Activated CD8-positive, alpha-beta memory T cell treated with anti-CD3 and anti-CD28 coated beads, Interleukin-2, amount 10 ng/mL, durations not matched to agents 7 days and 5 days (primary cell): ENCODE data around the gene SMG9. TPM values are rescaled to one million over a fixed set of nuclear protein-coding genes. Genes with fewer than 3 reads are reported as not detected.

Experiments used
- ATAC-seq: fragments of 150-1000 bp; cut with Tn5 transposase; one replicate; pipeline ENCODE4 v1.10.0; 2021; ENCODE audit warnings: moderate library complexity
- CTCF ChIA-PET: fragments of 350-600 bp; sonication (Branson Sonifier 250); formaldehyde crosslinking; loops from one replicate; lab custom pipeline; 2021; ENCODE audit warnings: antibody characterized with exemption; lab: Charles Lee
- DNase-seq: peaks from one replicate; pipeline ENCODE4 v3.0.0-alpha.2; 2020
- H3K27ac Mint-ChIP-seq: one replicate; pipeline ENCODE4 v1.8.0; 2021; ENCODE audit warnings: mild to moderate bottlenecking, mixed read lengths
- H3K27me3 Mint-ChIP-seq: one replicate; pipeline ENCODE4 v1.8.0; 2021; ENCODE audit warnings: mixed read lengths
- H3K36me3 Mint-ChIP-seq: one replicate; pipeline ENCODE4 v1.8.0; 2021; ENCODE audit warnings: mild to moderate bottlenecking, mixed read lengths
- H3K4me1 Mint-ChIP-seq: one replicate; pipeline ENCODE4 v1.8.0; 2021; ENCODE audit warnings: mixed read lengths
- H3K4me3 Mint-ChIP-seq: one replicate; pipeline ENCODE4 v1.8.0; 2021; ENCODE audit warnings: mild to moderate bottlenecking, moderate library complexity, mixed read lengths
- H3K9me3 Mint-ChIP-seq: one replicate; pipeline ENCODE4 v1.8.0; 2022; ENCODE audit warnings: low read depth, mixed read lengths
- total RNA-seq, 2 experiments: library from RNA; stranded (reverse); gene quantifications; one replicate each; pipeline ENCODE4 v1.2.3, GENCODE V29; 2021

Gene SMG9
- total RNA-seq, 2 experiments from 2014 or later = 62.3 to 74.7 TPM

- CTCF ChIA-PET = interaction anchor here (0.7 to 1.4 kb wide), 3 partner anchors 12 to 1771 kb away, joined by 3 to 4 read pairs (median 4); no protein-coding TSS in a partner anchor
- no peak for ATAC-seq
- DNase-seq = no peak
- peaks cover 4% of the 10 kb centered on the region for H3K4me1 Mint-ChIP-seq
- no peak overlapping the region for H3K4me3 Mint-ChIP-seq
- no peaks in the 10 kb centered on the region for H3K9me3 Mint-ChIP-seq
- peaks cover 19% of the 10 kb centered on the region for H3K36me3 Mint-ChIP-seq
- no peak overlapping the region for H3K27ac Mint-ChIP-seq
- peaks cover 3% of the 10 kb centered on the region for H3K27me3 Mint-ChIP-seq
These were observed 29.3 kb downstream of the SMG9 start for GRCh38 chr19:43725468-43725867.

GRCh38 chr19:43724896-43725295, 29.9 kb downstream of the SMG9 start:
- no peak overlapping the region for H3K4me3 Mint-ChIP-seq
- H3K36me3 Mint-ChIP-seq = peaks cover 15% of the 10 kb centered on the region
- CTCF ChIA-PET = interaction anchor here (1.4 kb wide), 1 partner anchor 85 kb away, joined by 4 read pairs; no protein-coding TSS in a partner anchor
- no peak overlapping the region for H3K27ac Mint-ChIP-seq
- DNase-seq = no peak
- H3K4me1 Mint-ChIP-seq = peaks cover 4% of the 10 kb centered on the region
- peaks cover 3% of the 10 kb centered on the region for H3K27me3 Mint-ChIP-seq
- no peaks in the 10 kb centered on the region for H3K9me3 Mint-ChIP-seq
- no peak for ATAC-seq

GRCh38 chr19:43723588-43723987, 31.2 kb downstream of the SMG9 start:
- Mint-ChIP-seq H3K27me3 (peaks cover 3% of the 10 kb centered on the region), H3K4me1 (peaks cover 4% of the 10 kb centered on the region), H3K36me3 (peaks cover 5% of the 10 kb centered on the region), H3K9me3 (no peaks in the 10 kb centered on the region), H3K4me3 (no peak overlapping the region), H3K27ac (no peak overlapping the region)
- DNase-seq (no peak), ATAC-seq (no peak)
- CTCF ChIA-PET = no interaction called here

GRCh38 chr19:43721469-43722048, 33.2 kb downstream of the SMG9 start:
- ATAC-seq (no peak), DNase-seq (no peak)
- H3K9me3 Mint-ChIP-seq = no peaks in the 10 kb centered on the region
- H3K27ac Mint-ChIP-seq = no peak overlapping the region
- peaks cover 3% of the 10 kb centered on the region for H3K27me3 Mint-ChIP-seq
- H3K36me3 Mint-ChIP-seq = no peaks in the 10 kb centered on the region
- peaks cover 4% of the 10 kb centered on the region for H3K4me1 Mint-ChIP-seq
- CTCF ChIA-PET = interaction anchor here (0.6 to 2.5 kb wide), 4 partner anchors 23 to 1507 kb away, joined by 3 to 8 read pairs (median 4); no protein-coding TSS in a partner anchor
- H3K4me3 Mint-ChIP-seq = no peak overlapping the region

GRCh38 chr19:43720936-43721335, 33.8 kb downstream of the SMG9 start:
- no peak for ATAC-seq

GRCh38 chr19:43719918-43720317, 34.8 kb downstream of the SMG9 start:
- H3K27me3 Mint-ChIP-seq = peaks cover 3% of the 10 kb centered on the region

More at GRCh38 chr19:43720936-43721335, 33.8 kb downstream of the SMG9 start:
- Mint-ChIP-seq H3K4me1 (peaks cover 4% of the 10 kb centered on the region), H3K36me3 (no peaks in the 10 kb centered on the region), H3K27ac (no peak overlapping the region), H3K4me3 (no peak overlapping the region), H3K9me3 (no peaks in the 10 kb centered on the region), H3K27me3 (peaks cover 3% of the 10 kb centered on the region)
- CTCF ChIA-PET = interaction anchor here (1.1 to 2.5 kb wide), 3 partner anchors 24 to 201 kb away, joined by 3 to 8 read pairs (median 4); no protein-coding TSS in a partner anchor
- DNase-seq = no peak

GRCh38 chr19:43719378-43719868, 35.3 kb downstream of the SMG9 start:
- no peaks in the 10 kb centered on the region for H3K4me1 Mint-ChIP-seq
- DNase-seq = no peak
- no peak overlapping the region for H3K4me3 Mint-ChIP-seq
- H3K27ac Mint-ChIP-seq = no peak overlapping the region
- no peak for ATAC-seq
- CTCF ChIA-PET = no interaction called here
- no peaks in the 10 kb centered on the region for H3K36me3 Mint-ChIP-seq
- H3K27me3 Mint-ChIP-seq = peaks cover 3% of the 10 kb centered on the region
- H3K9me3 Mint-ChIP-seq = no peaks in the 10 kb centered on the region

More at GRCh38 chr19:43719918-43720317, 34.8 kb downstream of the SMG9 start:
- H3K4me3 Mint-ChIP-seq = no peak overlapping the region
- CTCF ChIA-PET = no interaction called here
- no peak for DNase-seq
- H3K36me3 Mint-ChIP-seq = no peaks in the 10 kb centered on the region
- no peaks in the 10 kb centered on the region for H3K9me3 Mint-ChIP-seq
- H3K4me1 Mint-ChIP-seq = no peaks in the 10 kb centered on the region
- ATAC-seq = no peak
- no peak overlapping the region for H3K27ac Mint-ChIP-seq

GRCh38 chr19:43718627-43719377, 36.0 kb downstream of the SMG9 start:
- peaks cover 3% of the 10 kb centered on the region for H3K27me3 Mint-ChIP-seq
- DNase-seq = no peak
- H3K9me3 Mint-ChIP-seq = no peaks in the 10 kb centered on the region
- CTCF ChIA-PET = no interaction called here
- no peak for ATAC-seq
- H3K4me3 Mint-ChIP-seq = no peak overlapping the region
- no peaks in the 10 kb centered on the region for H3K36me3 Mint-ChIP-seq
- no peaks in the 10 kb centered on the region for H3K4me1 Mint-ChIP-seq
- no peak overlapping the region for H3K27ac Mint-ChIP-seq

- Mint-ChIP-seq H3K9me3 (no peaks in the 10 kb centered on the region), H3K27me3 (no peaks in the 10 kb centered on the region), H3K4me3 (no peak within 1 kb of the TSS), H3K36me3 (no peaks in the 10 kb centered on the region), H3K4me1 (peaks cover 2% of the 10 kb centered on the region), H3K27ac (no peak within 1 kb of the TSS)
- DNase-seq = no peak
- CTCF ChIA-PET = interaction anchor here (1.3 kb wide), 1 partner anchor 47 kb away, joined by 3 read pairs; no protein-coding TSS in a partner anchor
- ATAC-seq = no peak
These were observed 39.0 kb downstream of the SMG9 start, which contains the start of gene IRGC for GRCh38 chr19:43715776-43716175. Gene IRGC, plus strand, starts transcription at chr19:43716076. Its CDS starts 2,483 bp downstream, at chr19:43718559.

GRCh38 chr19:43713208-43713607, 41.6 kb downstream of the SMG9 start:
- H3K36me3 Mint-ChIP-seq = peaks cover 3% of the 10 kb centered on the region
- DNase-seq = no peak
- H3K9me3 Mint-ChIP-seq = no peaks in the 10 kb centered on the region

GRCh38 chr19:43711751-43712355, 42.9 kb downstream of the SMG9 start:
- H3K4me1 Mint-ChIP-seq = peaks cover 2% of the 10 kb centered on the region
- H3K36me3 Mint-ChIP-seq = peaks cover 3% of the 10 kb centered on the region
- no peaks in the 10 kb centered on the region for H3K27me3 Mint-ChIP-seq
- DNase-seq = no peak
- no peak overlapping the region for H3K27ac Mint-ChIP-seq
- H3K9me3 Mint-ChIP-seq = no peaks in the 10 kb centered on the region
- CTCF ChIA-PET = no interaction called here
- H3K4me3 Mint-ChIP-seq = no peak overlapping the region
- no peak for ATAC-seq

More at GRCh38 chr19:43713208-43713607, 41.6 kb downstream of the SMG9 start:
- Mint-ChIP-seq H3K27me3 (no peaks in the 10 kb centered on the region), H3K4me3 (no peak overlapping the region), H3K4me1 (peaks cover 2% of the 10 kb centered on the region), H3K27ac (no peak overlapping the region)
- CTCF ChIA-PET = no interaction called here
- ATAC-seq = no peak

GRCh38 chr19:43708716-43709115, 46.0 kb downstream of the SMG9 start:
- ATAC-seq (no peak), DNase-seq (no peak)
- Mint-ChIP-seq H3K36me3 (peaks cover 3% of the 10 kb centered on the region), H3K9me3 (no peaks in the 10 kb centered on the region), H3K4me3 (no peak overlapping the region), H3K4me1 (peaks cover 2% of the 10 kb centered on the region), H3K27me3 (no peaks in the 10 kb centered on the region), H3K27ac (no peak overlapping the region)
- CTCF ChIA-PET = no interaction called here

GRCh38 chr19:43707158-43707712, 47.5 kb downstream of the SMG9 start:
- no peaks in the 10 kb centered on the region for H3K27me3 Mint-ChIP-seq
- CTCF ChIA-PET = no interaction called here
- H3K4me3 Mint-ChIP-seq = no peak overlapping the region

More at GRCh38 chr19:43707158-43707712, 47.5 kb downstream of the SMG9 start:
- Mint-ChIP-seq H3K4me1 (peaks cover 2% of the 10 kb centered on the region), H3K9me3 (no peaks in the 10 kb centered on the region), H3K27ac (no peak overlapping the region), H3K36me3 (peaks cover 3% of the 10 kb centered on the region)
- no peak for ATAC-seq
- DNase-seq = no peak
